OCI-LY7 (cell line): Measurements from ENCODE around the gene OR8H2.

ENCODE experiments used
- CTCF ChIP-seq: fragments of 200-600 bp; sonication (generic); conservative IDR thresholded peaks from 2 replicates; pipeline ENCODE4 v1.5.1; 2014; ENCODE audit warnings: mild to moderate bottlenecking, antibody characterized with exemption, low read length, moderate library complexity, mixed read lengths
- EZH2phosphoT487 ChIP-seq: fragments of 200-600 bp; sonication (generic); IDR thresholded peaks from 2 replicates; pipeline ENCODE4 v1.6.1; 2018; ENCODE audit warnings: low read depth, borderline replicate concordance, mild to moderate bottlenecking, mixed run types, antibody characterized with exemption, low read length, moderate library complexity, mixed read lengths

GRCh38 chr11:56151376-56151775, 47.9 kb downstream of the OR8H2 start:
- no peak for TF ChIP-seq EZH2phosphoT487
- TF ChIP-seq CTCF: no peak
